LNCaP clone FGC (cell line): ENCODE measurements around the gene DCLK2.

ENCODE experiments used
- DNase-seq: peaks from one replicate; pipeline ENCODE4 v3.0.0-alpha.2; 2011; ENCODE audit warnings: low read depth
- H3K4me3 ChIP-seq: 2 replicates; pipeline ENCODE4 v1.5.1; 2011; ENCODE audit warnings: mild to moderate bottlenecking, low read depth, low read length, control low read depth
- TF ChIP-seq, protein P1 (sequence below): IDR thresholded peaks from 2 replicates; pipeline ENCODE4 v1.5.1; 2012; ENCODE audit warnings: mild to moderate bottlenecking; ENCODE audit not compliant: control insufficient read depth, insufficient read depth; ENCODE audit errors: extremely low read depth

The DCLK2 gene

GRCh38 chr4:150108691-150109090 is 30.4 kb downstream of the DCLK2 start:
- no peak for DNase-seq
- TF ChIP-seq, protein P1, sequence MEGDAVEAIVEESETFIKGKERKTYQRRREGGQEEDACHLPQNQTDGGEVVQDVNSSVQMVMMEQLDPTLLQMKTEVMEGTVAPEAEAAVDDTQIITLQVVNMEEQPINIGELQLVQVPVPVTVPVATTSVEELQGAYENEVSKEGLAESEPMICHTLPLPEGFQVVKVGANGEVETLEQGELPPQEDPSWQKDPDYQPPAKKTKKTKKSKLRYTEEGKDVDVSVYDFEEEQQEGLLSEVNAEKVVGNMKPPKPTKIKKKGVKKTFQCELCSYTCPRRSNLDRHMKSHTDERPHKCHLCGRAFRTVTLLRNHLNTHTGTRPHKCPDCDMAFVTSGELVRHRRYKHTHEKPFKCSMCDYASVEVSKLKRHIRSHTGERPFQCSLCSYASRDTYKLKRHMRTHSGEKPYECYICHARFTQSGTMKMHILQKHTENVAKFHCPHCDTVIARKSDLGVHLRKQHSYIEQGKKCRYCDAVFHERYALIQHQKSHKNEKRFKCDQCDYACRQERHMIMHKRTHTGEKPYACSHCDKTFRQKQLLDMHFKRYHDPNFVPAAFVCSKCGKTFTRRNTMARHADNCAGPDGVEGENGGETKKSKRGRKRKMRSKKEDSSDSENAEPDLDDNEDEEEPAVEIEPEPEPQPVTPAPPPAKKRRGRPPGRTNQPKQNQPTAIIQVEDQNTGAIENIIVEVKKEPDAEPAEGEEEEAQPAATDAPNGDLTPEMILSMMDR = no peak
- H3K4me3 ChIP-seq = no peak overlapping the region

DNA sequence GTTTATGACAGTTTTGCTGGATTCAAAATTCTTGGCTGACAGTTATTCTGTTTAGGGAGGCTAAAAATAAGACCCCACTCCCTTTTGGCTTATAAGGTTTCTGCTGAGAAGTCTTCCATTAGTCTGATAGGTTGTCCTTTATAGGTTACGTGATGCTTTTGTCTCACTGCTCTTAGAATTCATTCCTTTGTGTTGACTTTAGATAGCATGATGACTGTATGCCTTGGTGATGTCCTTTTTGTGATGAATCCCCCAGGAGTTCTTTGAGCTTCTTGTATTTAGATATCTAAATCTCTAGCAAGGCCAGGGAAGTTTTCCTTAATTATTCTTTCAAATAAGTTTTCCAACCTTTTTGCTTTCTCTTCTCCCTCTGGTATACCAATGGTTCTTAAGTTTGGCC is 36.4 kb downstream of the DCLK2 start:
- no peak overlapping the region for H3K4me3 ChIP-seq
- no peak for DNase-seq
- TF ChIP-seq, protein P1 = no peak

- DNase-seq = no peak
Observed at GRCh38 chr4:150115851-150116250, 37.6 kb downstream of the DCLK2 start.

GRCh38 chr4:150116506-150116905 is 38.3 kb downstream of the DCLK2 start:
- TF ChIP-seq, protein P1 = no peak
- H3K4me3 ChIP-seq = no peak overlapping the region
- DNase-seq = no peak

More at GRCh38 chr4:150115851-150116250, 37.6 kb downstream of the DCLK2 start:
- no peak overlapping the region for H3K4me3 ChIP-seq
- TF ChIP-seq, protein P1 = no peak

GRCh38 chr4:150117094-150117493 is 38.8 kb downstream of the DCLK2 start:
- TF ChIP-seq, protein P1 = no peak
- DNase-seq = no peak
- H3K4me3 ChIP-seq = no peak overlapping the region

- DNase-seq = no peak
- TF ChIP-seq, protein P1 = no peak
- H3K4me3 ChIP-seq = no peak overlapping the region
Observed at GRCh38 chr4:150117629-150118028, 39.4 kb downstream of the DCLK2 start.

DNA sequence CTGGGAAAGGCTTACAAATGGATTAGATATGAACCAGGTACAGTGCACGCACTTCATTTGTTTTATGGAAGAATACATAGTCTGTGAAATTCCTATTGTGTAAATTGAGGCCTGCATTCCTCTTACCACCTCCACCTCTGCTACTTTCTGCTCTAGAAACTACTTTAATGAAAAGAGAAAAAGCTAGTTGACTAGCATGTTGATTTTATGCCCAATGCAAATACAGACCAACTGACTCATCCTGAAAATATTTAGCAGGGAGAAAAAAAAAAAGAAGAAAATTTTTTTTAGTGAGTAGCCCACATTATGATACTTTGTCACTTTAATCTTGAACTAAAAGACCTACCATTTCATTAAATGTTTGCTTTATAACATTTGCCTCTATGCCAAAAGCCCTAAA is 41.2 kb downstream of the DCLK2 start:
- no peak for DNase-seq

More for the DNA sequence above, 41.2 kb downstream of the DCLK2 start:
- TF ChIP-seq, protein P1 = no peak
- H3K4me3 ChIP-seq = no peak overlapping the region
